ENCODE data around the gene CTPS1.

CTPS1 gene

GRCh38 chr1:41028034-41028642 lies 48.6 kb downstream of the CTPS1 start:
- H3K4me3 ChIP-seq (replicated peaks; ENCODE audit: low read depth, low read length) = no peak overlapping the region
- DNase-seq (ENCODE audit: low read depth) = no peak
- TF ChIP-seq, protein P1, sequence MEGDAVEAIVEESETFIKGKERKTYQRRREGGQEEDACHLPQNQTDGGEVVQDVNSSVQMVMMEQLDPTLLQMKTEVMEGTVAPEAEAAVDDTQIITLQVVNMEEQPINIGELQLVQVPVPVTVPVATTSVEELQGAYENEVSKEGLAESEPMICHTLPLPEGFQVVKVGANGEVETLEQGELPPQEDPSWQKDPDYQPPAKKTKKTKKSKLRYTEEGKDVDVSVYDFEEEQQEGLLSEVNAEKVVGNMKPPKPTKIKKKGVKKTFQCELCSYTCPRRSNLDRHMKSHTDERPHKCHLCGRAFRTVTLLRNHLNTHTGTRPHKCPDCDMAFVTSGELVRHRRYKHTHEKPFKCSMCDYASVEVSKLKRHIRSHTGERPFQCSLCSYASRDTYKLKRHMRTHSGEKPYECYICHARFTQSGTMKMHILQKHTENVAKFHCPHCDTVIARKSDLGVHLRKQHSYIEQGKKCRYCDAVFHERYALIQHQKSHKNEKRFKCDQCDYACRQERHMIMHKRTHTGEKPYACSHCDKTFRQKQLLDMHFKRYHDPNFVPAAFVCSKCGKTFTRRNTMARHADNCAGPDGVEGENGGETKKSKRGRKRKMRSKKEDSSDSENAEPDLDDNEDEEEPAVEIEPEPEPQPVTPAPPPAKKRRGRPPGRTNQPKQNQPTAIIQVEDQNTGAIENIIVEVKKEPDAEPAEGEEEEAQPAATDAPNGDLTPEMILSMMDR (IDR thresholded peaks at IDR 0.05; ENCODE audit: low read length, missing control alignments) = no peak

GRCh38 chr1:41030872-41031616 lies 51.5 kb downstream of the CTPS1 start:
- DNase-seq (ENCODE audit: low read depth) = no peak
- TF ChIP-seq, protein P1 (IDR thresholded peaks at IDR 0.05; ENCODE audit: low read length, missing control alignments) = no peak
- H3K4me3 ChIP-seq (replicated peaks; ENCODE audit: low read depth, low read length) = no peak overlapping the region

- TF ChIP-seq, protein P1 (IDR thresholded peaks at IDR 0.05; ENCODE audit: low read length, missing control alignments) = no peak
- H3K4me3 ChIP-seq (replicated peaks; ENCODE audit: low read depth, low read length) = no peak overlapping the region
- DNase-seq (ENCODE audit: low read depth) = no peak
These were observed 52.7 kb downstream of the CTPS1 start for GRCh38 chr1:41032147-41032546.

- H3K4me3 ChIP-seq (replicated peaks; ENCODE audit: low read depth, low read length) = no peak overlapping the region
- no peak for DNase-seq (ENCODE audit: low read depth)
- TF ChIP-seq, protein P1 (IDR thresholded peaks at IDR 0.05; ENCODE audit: low read length, missing control alignments) = no peak
These were observed 53.8 kb downstream of the CTPS1 start for GRCh38 chr1:41033272-41033671.

GRCh38 chr1:41037116-41037903 lies 57.8 kb downstream of the CTPS1 start:
- TF ChIP-seq, protein P1 (IDR thresholded peaks at IDR 0.05; ENCODE audit: low read length, missing control alignments) = no peak
- H3K4me3 ChIP-seq (replicated peaks; ENCODE audit: low read depth, low read length) = no peak overlapping the region
- no peak for DNase-seq (ENCODE audit: low read depth)

GRCh38 chr1:41038110-41038509 lies 58.6 kb downstream of the CTPS1 start:
- TF ChIP-seq, protein P1 (IDR thresholded peaks at IDR 0.05; ENCODE audit: low read length, missing control alignments) = peak; percentile 26
- no peak overlapping the region for H3K4me3 ChIP-seq (replicated peaks; ENCODE audit: low read depth, low read length)
- DNase-seq (ENCODE audit: low read depth) = no peak

All from fibroblast of pulmonary artery (primary cell).